HFFc6 (cell line): ENCODE data around the gene SRRM2. TPM values are rescaled to one million over a fixed set of nuclear protein-coding genes. Genes with fewer than 3 reads are reported as not detected.
"Not testable (repeated sequence)": the region's sequence is repeated elsewhere in the genome, so short reads cannot be mapped to it uniquely, and the experiment has no call there.

ENCODE experiments used
- DNase-seq: peaks from one replicate; pipeline ENCODE4 v3.0.0-alpha.2; 2018
- H3K27ac Mint-ChIP-seq: 2 replicates; pipeline ENCODE4 v1.8.0; 2020; ENCODE audit warnings: mild to moderate bottlenecking, mixed read lengths
- H3K27me3 Mint-ChIP-seq: 2 replicates; pipeline ENCODE4 v1.8.0; 2021; ENCODE audit warnings: mild to moderate bottlenecking, moderate library complexity, mixed read lengths; ENCODE audit not compliant: insufficient read depth
- H3K36me3 Mint-ChIP-seq: 2 replicates; pipeline ENCODE4 v1.8.0; 2021; ENCODE audit warnings: low read depth, mixed read lengths
- H3K4me1 Mint-ChIP-seq: 2 replicates; pipeline ENCODE4 v1.8.0; 2020; ENCODE audit warnings: low read depth, mixed read lengths
- H3K4me3 Mint-ChIP-seq: 2 replicates; pipeline ENCODE4 v1.8.0; 2020; ENCODE audit warnings: mild to moderate bottlenecking, moderate library complexity, mixed read lengths
- H3K9me3 Mint-ChIP-seq: 2 replicates; pipeline ENCODE4 v1.8.0; 2020; ENCODE audit warnings: mild to moderate bottlenecking, mixed read lengths
- total RNA-seq, 6 experiments: library from RNA; stranded (reverse); fragmentation: NEBNext Ultra II Directional; extraction: Animal tissue kit (Norgen Biotek cat#: 25700); gene quantifications; 2 replicates in 1 of 6; 3 replicates in 5 of 6; pipeline ENCODE4 v1.2.3, GENCODE V29; 2021
- TF ChIP-seq, protein P1 (sequence below): fragments of 200-600 bp; sonication (generic); IDR thresholded peaks from 2 replicates; pipeline ENCODE4 v1.5.0; 2021; ENCODE audit warnings: antibody characterized with exemption, mild to moderate bottlenecking

Gene SRRM2
- total RNA-seq, 6 experiments from 2014 or later, result 223 to 317 (median 269) TPM

DNA sequence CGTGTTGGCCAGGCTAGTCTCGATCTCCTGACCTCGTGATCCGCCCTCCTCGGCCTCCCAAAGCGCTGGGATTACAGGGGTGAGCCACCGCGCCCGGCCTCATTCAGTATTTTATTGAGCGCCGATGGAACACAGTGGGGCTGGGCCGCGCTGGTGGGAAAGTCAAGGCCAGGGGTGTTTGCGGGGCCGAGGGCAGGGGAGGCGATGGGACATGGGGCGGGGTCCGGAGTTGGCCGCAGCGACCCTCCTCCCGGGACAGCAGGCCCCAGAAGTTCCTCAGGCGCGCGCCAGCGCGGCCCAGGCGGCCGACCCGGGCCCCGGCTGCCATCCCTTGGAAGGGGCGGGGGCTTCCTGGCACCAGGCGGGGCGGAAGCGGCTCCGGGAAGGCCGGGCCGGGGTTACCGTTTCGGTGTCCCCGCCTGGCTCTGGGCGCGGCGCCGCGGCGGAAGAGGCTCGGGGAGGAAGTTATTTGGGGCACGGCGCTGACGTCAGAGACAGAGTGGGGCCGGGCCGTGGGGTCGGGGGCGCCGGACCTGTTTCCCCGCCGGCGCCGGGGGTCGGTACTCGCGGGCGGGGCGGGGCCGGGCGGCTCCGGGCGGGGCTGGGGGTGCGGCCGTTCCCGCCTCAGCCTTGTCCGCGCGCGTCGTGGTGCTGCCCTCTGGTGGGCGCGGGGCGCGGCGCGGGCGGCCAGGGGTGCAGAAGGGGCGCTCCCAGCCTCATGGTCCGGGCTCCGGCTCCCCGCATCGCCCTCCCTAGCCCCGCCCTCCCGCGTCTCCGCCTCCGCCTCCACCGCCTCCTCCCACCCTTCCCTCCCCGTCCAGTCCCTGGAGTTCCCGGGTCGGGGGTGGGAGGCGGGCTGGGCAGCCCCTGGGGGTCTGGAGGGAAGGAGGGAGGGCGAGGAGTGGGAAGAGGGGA, 31.5 kb upstream of the SRRM2 start:
- peak overlapping the region; percentile 83 for H3K4me3 Mint-ChIP-seq
- H3K36me3 Mint-ChIP-seq, result no peaks in the 10 kb centered on the region
- no peaks in the 10 kb centered on the region for H3K9me3 Mint-ChIP-seq
- TF ChIP-seq, protein P1, sequence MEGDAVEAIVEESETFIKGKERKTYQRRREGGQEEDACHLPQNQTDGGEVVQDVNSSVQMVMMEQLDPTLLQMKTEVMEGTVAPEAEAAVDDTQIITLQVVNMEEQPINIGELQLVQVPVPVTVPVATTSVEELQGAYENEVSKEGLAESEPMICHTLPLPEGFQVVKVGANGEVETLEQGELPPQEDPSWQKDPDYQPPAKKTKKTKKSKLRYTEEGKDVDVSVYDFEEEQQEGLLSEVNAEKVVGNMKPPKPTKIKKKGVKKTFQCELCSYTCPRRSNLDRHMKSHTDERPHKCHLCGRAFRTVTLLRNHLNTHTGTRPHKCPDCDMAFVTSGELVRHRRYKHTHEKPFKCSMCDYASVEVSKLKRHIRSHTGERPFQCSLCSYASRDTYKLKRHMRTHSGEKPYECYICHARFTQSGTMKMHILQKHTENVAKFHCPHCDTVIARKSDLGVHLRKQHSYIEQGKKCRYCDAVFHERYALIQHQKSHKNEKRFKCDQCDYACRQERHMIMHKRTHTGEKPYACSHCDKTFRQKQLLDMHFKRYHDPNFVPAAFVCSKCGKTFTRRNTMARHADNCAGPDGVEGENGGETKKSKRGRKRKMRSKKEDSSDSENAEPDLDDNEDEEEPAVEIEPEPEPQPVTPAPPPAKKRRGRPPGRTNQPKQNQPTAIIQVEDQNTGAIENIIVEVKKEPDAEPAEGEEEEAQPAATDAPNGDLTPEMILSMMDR, result peak; percentile 85
- H3K4me1 Mint-ChIP-seq, result peaks cover 7% of the 10 kb centered on the region
- H3K27me3 Mint-ChIP-seq, result peaks cover 17% of the 10 kb centered on the region
- H3K27ac Mint-ChIP-seq, result peak overlapping the region; percentile 69
- DNase-seq, result peak; percentile 70

DNA sequence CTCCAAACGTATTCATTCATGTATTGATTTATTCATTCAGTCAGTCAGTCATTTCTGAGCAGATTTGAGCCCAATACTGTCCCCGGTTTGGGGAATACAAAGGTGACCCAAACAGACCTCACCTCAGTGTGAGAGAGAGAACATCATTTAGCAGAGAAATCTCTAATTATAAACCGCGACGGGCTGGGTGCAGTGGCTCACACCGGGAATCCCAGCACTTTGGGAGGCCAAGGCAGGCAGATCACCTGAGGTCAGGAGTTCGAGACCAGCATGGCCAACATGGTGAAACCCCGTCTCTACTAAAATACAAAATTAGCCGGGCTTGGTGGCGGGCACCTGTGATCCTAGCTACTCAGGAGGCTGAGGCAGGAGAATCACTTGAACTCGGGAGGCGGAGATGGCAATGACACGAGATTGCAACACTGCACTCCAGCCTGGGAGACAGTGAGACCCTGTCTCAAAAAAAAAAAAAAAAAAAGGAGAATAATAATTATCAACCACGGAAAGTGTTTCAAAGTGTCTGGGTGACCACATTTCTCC, 30.7 kb upstream of the SRRM2 start:
- not testable (repeated sequence) for H3K9me3 Mint-ChIP-seq, H3K27ac Mint-ChIP-seq, H3K4me1 Mint-ChIP-seq

DNA sequence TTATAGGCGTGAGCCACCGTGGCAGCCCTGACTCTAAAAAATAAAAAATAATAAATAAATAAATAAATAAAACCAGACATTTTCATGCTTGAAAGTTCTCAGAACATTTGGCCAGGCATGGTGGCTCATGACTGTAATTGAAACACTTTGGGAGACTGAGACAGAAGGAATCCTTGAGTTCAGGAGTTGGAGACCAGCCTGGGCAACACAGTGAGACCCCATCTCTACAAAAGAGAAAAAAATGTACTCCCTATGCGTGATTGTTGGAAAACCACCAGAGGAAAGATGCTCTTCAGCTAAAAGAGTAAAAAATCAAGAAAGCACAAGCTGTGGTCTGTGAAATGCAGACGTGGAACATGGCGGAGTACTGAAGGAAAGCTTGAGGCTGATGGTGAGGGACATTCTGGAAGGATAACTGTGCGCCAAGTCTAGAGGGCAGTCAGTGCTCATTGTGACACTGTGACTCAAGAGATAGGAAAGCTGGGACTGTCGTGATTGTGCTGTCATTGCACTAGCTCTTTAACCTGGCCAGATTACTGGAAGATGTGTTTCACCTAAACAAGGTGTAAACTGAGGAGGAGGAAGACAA, 28.3 kb upstream of the SRRM2 start:
- Mint-ChIP-seq H3K27ac (no peak overlapping the region), H3K4me3 (no peak overlapping the region), H3K36me3 (no peaks in the 10 kb centered on the region), H3K9me3 (no peaks in the 10 kb centered on the region), H3K27me3 (peaks cover 15% of the 10 kb centered on the region), H3K4me1 (peaks cover 7% of the 10 kb centered on the region)
- no peak for DNase-seq
- TF ChIP-seq, protein P1, result no peak

More for the DNA sequence above, 30.7 kb upstream of the SRRM2 start:
- H3K36me3 Mint-ChIP-seq, DNase-seq: not testable (repeated sequence)
- peak overlapping the region; percentile 37; the same call in 1 of the 2 replicates for H3K4me3 Mint-ChIP-seq
- peaks cover 17% of the 10 kb centered on the region for H3K27me3 Mint-ChIP-seq

DNA sequence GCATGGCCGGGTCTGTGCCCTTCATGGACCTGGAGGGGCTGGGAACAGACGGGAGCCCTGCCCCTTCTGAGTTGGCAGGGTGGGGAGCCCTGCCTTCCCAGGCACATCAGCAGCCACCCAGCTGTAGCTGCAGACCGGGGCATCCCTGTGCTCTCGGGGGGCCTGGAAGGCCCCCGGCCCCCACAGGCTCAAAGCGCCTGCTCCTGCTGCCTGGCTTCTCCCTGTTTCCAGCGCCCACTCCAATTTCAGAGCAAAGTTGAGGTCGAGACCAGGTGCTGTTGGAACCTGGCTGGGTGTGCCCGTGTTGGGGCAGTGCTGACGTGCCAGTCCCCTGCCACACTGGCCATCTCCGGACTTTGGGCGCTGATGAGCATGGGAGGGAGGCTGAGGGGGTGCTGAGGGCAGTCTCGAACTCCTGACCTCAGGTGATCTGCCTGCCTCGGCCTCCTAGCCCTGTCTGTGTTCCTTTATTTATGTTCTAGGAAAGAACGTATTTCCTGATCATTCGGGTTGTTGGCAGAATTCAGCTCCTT, 27.6 kb upstream of the SRRM2 start:
- peaks cover 7% of the 10 kb centered on the region for H3K4me1 Mint-ChIP-seq
- no peak overlapping the region for H3K4me3 Mint-ChIP-seq
- H3K9me3 Mint-ChIP-seq, result no peaks in the 10 kb centered on the region
- H3K36me3 Mint-ChIP-seq, result no peaks in the 10 kb centered on the region
- TF ChIP-seq, protein P1, result no peak
- H3K27ac Mint-ChIP-seq, result no peak overlapping the region
- no peak for DNase-seq
- peaks cover 15% of the 10 kb centered on the region for H3K27me3 Mint-ChIP-seq

DNA sequence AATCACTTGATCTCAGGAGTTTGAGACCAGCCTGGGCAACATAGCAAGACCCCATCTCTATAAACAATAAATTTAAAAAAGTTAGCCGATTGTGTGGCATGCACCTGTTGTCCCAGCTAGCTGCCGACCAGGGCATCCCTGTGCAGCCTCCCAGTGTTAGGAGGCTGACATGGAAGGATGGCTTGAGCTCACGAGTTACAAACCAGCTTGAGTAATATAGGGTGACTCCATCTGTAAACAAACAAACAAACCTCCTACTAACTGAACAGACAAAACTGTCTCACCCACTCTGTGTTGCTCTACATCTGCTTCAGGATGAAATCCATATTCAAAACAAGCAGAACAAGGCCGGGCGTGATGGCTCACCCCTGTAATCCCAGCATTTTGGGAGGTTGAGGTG, 25.5 kb upstream of the SRRM2 start:
- no peak overlapping the region for H3K27ac Mint-ChIP-seq

More for the DNA sequence above, 25.5 kb upstream of the SRRM2 start:
- no peaks in the 10 kb centered on the region for H3K36me3 Mint-ChIP-seq
- DNase-seq, result no peak
- H3K27me3 Mint-ChIP-seq, result peaks cover 17% of the 10 kb centered on the region
- no peak overlapping the region for H3K4me3 Mint-ChIP-seq
- no peaks in the 10 kb centered on the region for H3K9me3 Mint-ChIP-seq
- TF ChIP-seq, protein P1, result no peak
- peaks cover 7% of the 10 kb centered on the region for H3K4me1 Mint-ChIP-seq
